AG08395 (cell line): Measurements from ENCODE around the gene MAP4.

ENCODE experiments used
- DNase-seq: peaks from one replicate; pipeline ENCODE4 v3.0.0; 2012; ENCODE audit warnings: mixed read lengths, low spot score

MAP4 gene

DNA sequence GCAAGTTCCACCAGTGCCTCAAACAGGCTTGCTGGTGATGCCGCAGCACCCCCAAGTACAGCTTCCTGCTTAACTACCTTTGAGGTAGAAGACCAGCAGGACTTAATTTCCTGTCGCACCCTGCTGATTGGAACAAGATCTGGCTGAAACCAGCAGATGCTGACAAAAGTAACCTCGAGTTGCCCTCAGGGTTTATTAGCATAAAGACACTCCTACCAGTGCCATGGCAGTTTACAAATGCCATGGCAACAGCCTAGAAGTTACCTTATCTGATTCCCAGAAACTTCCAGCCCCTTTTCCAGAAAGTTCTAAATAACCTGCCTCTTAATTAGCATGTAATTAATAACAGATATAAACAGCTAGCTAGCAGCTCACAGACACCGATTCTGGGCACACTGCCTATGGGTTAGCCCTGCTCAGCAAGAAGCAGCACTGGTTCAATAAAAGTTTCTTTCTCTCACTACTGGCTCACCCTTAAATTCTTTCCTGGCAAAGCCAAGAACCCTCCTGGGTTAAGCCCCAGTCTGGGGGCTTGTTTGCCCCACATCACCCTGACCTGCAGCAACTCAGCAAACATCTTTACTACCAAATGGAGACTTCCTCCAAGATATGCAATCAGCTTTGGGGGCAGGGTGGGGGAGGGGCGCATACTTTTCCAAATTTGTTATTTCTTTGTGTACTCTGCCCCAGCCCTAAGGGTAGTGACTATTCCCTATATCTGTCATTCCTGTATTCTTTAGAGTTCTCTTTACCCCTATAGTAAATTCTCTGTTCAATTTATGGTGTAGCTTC, 54.2 kb downstream of the MAP4 start:
- peak; percentile 10 for DNase-seq

DNA sequence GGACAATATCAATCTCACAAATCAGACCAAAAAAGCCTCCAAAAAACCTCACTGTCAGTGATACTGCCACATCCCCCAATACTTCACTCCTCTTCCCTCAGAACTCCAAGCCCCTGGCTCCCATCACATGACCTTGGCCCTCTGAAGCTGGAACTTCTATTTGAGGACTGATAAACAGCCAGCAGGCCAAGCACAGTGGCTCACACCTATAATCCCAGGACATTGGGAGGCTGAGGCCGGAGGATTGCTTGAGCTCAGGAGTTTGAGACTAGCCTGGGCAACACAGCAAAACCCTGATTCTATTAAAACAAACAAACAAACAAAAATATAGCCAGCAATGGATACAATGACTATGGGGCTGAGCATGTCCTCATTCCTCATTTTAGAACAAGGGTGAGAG, 55.2 kb downstream of the MAP4 start:
- DNase-seq, result no peak

DNA sequence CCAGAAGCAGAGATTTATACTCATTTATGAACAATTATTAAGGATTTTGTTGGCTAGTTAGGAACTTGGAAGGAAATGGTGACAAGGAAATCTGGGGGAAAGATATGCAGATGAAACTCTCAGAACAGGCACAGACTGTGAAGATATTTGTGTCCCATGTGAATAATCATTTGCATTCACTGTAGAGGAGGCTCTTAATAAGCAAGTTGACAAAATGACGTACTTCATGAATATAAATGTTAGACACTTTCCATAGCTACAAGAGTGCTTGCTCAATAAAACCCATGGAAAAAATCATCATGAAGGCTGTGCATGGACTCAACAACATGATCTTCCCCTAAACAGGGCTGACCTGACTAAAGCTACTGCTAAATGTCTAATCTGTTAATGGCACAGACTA, 59.7 kb downstream of the MAP4 start:
- no peak for DNase-seq

DNA sequence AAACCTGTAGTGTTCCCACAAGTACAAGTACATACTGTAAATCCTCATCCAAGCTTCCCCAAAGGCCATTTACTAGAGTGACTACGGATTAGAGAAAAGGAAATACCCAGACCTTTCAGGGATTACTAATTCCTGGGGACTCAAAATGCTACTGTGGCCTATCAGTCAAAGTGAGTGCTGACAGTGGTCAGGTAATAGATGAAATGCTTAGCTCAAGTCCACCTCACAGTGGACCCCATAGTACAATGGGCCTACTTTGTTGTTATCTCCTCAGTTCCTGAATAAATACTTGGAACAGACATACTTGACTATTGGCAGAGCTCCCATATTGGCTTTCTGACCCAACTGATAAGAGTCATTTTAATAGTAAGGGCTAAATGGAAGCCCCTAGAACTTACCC, 61.6 kb downstream of the MAP4 start:
- no peak for DNase-seq

DNA sequence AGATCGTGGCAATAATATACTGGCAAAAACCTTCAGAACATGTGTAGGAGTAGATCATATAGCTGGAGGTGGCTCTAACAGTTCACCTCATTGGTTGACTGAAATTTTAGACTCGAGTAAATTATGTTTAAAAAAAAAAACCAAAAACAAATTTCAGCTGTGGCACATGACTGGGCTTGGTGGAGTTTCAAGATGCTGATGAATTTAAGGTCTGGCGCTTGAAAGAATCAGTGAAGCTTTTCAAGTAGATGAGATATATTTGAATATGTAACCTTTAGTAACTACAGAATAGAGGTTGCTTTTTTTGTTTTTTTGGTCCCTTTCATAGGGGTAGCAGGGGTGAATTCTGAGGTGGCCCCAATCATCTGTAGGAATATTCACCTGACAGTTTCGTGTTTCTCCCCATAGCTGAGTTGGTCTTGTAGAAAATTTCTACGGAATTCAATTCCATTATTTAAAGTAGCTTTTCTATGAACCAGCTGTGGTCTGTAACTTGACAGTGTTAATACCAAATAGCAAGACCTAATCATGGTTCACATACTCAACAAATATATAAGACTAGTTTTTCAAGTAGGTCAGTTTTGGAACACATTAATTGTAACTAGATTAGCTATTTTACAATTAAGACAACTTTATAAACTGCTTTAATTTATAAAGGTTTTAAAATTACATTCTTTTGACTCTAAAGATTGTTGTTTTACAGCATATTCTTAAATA, 65.6 kb downstream of the MAP4 start:
- DNase-seq, result no peak

DNA sequence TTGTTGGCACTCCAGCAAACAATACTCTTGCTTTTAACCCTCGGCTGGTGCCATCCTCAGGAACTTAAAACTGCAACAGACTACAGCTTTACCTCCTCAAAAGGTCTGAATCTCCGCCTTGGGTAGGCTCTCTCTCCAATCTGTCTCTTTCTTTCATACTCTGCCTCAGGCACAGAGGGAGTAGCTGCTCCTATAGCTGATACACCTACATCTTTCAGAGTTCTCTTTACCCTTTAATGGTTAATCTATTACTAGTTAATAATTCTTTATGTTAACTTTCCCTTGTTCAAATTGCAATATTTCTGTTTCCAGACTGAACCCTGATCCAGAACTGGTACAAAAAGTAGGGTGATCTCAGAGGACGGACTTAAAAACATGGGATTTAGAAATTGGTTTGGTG, 66.2 kb downstream of the MAP4 start:
- DNase-seq, result no peak

DNA sequence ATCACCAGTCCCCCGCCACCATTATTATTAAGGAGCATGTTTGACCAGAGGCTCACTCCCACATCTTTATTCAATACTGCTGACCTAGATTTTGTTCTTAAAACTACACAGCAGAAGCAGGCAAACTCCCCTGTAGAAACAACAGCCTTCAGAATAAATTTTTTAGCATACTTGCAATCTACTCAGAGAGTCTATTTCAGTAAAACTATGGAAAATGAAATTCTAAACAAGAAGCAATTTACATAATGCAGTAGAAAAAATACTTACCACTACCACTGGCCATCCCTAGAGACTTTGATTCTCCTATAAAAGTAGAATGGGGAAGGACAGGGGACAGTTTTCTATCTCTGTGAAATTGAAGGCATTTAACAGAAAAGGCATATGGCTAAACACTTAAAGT, 76.0 kb downstream of the MAP4 start:
- no peak for DNase-seq

DNA sequence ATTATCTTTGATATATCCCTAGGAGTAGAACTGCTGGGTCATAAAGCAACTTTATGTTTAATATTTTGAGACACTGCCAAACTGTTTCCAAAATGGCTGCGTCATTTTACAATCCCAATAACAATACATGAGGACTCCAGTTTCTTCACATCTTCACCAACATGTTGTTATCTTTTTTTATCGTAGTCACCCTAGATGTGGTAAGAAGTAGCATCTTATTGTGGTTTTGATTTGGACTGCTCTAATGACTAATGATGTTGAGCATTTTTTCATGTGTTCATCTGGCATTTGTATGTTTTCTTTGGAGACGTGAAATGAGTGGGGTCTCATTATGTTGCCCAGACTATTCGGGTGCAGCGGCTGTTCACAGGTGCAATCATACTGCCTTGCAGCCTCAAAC, 83.8 kb downstream of the MAP4 start:
- no peak for DNase-seq

DNA sequence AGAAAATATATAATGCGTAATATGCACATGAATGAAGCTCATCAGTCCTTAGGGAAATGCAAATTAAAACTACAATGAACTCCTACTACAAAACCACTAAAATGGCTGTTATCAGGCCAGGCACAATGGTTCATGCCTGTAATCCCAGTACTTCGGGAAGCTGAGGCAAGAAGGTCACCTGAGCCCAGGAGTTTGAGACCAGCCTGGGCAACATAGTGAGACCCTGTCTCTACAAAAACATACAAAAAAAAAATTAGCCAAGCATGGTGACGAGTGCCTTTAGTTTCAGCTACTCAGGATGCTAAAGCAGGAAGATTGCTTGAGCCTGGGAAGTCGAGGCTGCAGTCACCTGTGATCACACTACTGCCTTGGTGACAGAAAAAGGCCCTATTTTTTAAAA, 85.2 kb downstream of the MAP4 start:
- no peak for DNase-seq

DNA sequence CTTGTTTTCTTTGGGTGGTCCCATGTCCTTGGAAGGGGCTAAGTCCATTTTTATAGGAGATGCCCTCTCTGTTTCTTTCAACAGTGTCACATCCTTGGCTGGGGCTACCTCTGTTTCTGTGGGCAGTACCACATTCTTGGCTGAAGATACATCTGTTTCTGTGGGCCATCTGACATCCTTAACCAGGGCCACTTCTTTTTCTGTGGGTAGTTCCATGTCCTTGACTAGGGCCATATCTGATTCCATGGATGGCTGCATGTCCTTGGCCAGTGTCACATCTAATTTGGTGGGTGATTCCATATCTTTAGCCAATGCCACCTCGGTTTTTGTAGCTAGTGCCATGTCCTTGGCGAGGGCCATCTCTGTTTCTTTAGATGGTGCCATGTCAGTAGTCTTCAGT, 99.5 kb downstream of the MAP4 start:
- DNase-seq, result no peak

DNA sequence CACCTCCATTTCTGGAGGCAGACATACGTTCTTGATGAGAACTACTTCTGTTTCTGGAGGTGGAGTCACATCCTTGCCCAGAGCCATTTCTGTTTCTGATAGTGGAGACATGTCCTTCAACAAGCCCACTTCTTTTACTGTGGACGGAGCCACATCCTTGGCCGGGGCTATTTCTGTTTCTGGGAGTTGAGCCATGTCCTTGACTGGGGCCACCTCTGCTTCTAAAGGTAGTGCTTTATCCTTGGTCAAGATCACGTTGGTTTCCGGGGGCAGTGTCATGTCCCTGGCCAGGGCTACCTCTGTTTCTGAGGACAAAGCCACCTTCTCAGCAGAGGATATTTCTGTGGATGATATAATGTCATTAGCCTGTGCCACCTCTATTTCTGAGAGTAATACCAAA, 100.0 kb downstream of the MAP4 start:
- DNase-seq, result no peak

DNA sequence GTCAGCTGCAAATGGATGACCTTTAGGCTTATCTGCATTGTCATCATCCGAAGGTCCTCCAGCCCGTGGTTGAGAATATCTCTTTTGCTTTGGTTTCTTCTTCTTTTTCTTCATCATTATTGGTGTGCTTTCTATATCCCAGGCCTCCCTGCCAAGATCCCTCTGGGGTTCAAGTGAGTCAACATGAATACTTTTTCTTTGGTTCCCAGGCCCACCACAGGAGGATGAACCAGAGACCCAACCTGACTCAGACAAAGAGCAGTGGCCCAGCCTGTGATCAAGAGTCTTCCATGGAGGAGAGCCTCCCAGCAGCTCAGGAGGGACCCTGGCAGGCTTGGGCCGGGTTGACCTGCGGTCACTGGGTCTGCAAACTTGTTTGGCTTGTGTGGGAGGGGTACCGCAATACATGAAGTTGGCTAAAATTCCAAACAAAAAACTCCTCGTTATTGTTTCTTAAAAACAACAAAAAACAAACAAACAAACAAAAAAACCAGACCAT, 104.2 kb downstream of the MAP4 start:
- no peak for DNase-seq

DNA sequence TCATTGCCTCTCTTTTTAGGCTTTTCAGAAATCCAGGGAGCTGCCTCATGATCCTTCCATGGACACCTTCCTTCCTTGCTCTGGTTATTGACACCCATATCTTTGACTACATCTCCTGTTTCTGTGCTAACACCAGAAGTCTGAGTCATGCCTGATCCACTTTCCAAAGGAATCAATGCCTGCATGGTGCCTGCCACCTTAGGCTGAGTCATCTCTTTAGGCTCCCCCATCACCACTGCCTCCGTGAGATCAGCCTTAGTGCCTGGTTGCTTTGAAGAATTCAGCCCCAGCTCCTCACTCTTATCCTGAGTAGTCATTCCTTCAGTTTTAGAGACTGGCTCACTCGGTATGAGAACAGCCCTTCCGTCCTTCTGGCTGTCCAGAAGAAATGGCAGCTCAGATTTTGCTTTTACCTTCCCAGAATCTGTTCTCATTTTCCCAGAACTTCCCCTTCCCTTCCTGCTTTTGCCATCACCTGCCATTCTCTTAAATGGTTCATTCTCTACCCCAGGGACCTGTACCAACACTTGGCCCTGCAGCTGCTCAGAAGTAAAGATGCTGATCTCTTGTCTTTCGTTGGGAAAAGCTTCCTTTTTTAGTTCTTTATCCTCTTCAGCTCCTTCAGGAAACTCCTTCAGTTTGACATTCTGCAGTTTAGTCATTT, 105.3 kb downstream of the MAP4 start:
- peak; percentile 84 for DNase-seq

DNA sequence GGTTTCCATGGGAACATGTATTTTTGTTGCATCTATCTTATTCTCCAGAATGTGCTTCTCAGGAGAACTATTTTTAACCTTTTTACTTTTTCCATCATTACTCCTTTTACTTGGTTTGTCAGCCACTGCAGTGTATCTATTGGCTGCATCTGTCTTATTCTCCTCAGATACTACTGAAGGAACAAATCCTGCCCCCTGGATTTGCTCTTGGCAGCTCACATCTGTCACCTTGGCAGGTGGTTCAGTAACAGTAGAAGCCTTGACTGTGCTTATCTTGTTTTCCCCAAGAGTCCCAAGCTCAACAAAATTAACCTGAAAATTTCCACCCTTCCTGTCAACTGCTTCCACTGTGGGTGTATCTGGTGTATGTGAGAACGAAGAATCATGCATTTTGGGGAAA, 106.0 kb downstream of the MAP4 start:
- no peak for DNase-seq

DNA sequence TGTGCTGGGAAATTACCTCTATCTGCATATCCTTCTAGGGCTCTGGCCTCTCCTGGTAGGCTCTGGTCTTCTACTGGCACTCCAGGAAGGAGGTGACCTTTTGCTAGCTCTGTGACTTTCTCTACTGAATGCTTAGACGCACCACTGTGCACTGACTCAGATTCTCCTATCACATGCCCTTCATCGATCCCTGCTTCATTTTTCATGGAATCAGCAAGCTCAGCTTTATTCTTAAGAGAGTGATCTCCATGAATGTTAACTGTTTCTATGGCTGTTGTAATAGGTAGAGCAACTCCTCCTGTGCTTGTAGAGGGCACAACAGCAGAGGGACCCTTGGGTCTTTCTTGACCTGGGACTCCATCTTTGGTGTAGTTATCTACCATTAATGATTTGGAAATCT, 106.6 kb downstream of the MAP4 start:
- DNase-seq, result no peak

DNA sequence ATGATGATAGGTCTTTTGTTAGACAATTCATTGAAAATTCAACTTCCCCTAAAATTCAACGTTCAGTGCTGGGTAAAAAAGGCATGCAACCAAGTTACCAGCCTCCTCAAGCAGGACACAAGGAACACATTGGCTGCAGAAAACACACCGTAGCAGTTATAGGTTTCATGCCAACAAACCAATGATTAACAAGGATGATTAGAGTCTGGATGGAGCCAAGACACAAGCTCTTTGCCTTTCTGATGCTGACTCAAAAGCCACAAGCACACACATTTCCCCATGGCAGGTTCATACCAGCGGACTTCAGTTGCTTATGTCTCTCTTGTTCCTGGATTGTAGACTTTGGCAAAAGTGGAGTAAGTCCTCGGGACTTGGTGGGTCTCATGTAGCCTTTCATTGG, 107.5 kb downstream of the MAP4 start:
- no peak for DNase-seq

DNA sequence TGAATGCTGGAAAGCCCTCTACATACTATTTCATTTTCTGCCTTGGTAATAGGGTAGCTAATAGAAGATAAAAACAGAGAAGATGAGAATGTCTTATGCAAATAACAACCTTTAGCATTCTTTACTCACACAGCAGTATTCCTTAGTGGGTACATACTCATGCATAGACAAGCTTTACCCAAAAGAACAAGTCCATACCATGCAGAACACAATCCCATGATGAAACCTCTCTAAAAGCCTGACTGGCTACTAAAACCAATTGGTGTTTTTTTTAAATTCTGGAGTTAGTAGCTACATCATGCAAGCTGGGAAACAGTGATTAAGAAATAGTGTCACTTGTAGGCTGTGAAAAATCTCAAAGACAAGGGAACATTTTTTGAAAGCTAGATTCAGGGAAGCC, 108.4 kb downstream of the MAP4 start:
- DNase-seq, result no peak

DNA sequence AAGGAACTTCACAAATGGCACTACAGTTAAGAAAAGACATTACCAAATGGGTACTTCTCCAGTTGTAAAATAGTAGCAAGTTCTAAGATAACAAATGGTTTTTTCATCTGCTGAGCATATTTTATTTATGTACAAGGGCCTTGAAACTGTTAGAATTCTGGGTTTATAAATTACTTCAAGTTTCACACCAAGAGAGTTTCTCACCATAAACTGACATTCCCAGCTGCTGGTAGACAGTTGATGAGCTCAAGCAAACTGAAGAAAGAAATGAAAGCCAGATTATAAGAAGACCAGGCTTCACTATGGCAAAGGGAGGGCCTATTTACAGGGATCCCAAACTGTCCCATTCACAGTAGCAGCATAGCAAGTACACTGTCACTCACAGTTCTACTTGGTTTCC, 113.5 kb downstream of the MAP4 start:
- DNase-seq, result no peak

DNA sequence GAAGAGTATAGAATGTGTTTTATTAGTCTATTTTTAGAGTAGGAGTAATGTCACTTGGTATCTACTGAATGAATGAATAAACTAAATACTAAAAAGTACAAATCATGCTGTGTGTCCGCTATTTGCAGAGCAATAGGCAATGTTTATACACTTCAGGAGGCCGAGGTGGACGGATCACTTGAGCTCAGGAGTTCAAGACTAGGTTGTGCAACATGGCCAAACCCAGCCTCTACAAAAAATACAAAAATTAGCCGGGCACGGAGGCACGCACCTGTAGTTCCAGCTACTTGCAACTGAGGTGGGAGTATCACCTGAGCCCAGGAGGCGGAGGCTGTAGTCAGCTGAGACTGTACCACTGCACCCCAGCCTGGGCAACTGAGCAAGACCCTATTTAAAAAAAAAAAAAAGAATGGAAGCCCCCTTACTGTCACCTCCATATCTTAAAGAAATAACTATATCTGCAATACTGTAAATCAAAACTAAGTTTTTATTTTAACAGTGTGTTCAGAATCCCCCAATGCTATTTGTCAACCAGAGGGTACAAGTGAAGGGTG, 114.9 kb downstream of the MAP4 start:
- no peak for DNase-seq

DNA sequence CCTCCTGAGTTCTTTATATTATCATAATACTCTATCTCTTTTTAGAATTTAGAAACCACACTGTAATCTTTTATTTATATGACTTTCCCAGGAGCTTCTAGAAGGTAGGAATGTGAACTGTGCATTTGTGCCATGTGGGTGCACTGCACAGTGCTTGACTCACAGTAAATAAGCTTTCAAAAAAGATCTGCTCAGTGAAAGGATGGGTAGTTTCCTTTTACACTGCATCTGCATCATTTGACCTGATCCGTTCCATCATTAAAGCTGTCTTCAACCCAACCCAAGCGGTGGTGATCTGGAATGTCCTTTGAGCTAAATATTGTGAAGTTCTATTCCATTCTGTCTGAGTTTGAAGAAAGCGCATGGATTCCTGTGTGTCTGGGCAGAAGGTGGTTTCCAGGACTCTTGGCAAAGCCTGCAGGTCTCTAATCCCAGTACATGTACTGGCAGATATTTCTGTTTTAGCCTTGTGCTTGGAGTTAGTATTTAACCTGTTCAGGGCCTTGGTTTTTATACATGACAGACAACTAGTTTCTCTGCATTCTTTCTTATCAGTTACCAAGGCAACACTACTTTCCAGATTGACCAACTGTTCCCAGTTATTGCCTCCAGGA, 116.6 kb downstream of the MAP4 start:
- DNase-seq, result no peak

DNA sequence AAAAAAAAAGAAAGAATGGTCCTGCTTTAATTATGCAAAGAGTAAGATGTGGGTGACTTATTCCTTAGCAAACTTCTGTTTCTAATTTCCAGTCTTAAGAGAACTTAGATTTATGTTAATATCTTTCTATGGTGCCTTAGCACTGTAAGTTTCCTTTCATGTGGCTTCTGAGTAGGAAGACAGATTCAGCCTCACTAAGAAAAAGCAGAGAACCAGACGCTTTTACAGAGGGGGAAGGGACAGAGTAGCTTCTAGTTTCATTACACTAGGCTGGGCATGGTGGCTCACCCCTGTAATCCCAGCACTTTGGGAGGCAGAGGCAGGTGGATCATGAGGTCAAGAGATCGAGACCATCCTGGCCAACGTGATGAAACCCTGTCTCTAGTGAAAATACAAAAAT, 118.3 kb downstream of the MAP4 start:
- DNase-seq, result no peak

DNA sequence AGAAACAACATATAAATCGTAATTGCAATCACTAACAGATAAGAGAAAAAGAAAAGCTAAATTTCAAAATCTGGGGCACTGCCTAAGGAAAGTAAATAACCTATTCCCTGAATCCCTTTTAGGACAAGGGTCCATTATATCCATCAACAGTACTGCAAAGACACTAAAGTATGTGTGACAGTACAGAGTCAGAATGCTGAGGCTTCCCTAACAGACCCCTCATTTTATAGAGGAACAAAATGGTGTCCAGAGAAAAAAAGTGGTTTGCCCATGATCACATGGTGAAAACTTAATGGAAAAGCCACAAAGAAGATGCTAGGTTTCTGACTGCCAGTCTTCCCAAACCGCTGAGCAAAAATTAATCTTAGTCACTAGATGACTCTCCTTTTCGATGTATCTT, 119.5 kb downstream of the MAP4 start:
- DNase-seq, result no peak
